Cardiac fibroblast (primary cell): Measurements from ENCODE around the gene RBM15.

ENCODE experiments used
- DNase-seq, 2 donors: peaks; one replicate each; pipeline versions ENCODE4 v3.0.0 to v3.0.0-alpha.2; 2010; ENCODE audit warnings: low read depth in 2 of 2
- H3K4me3 ChIP-seq, 2 donors: replicated peaks in 1 of 2; 1 replicate in 1 of 2; 2 replicates in 1 of 2; pipeline ENCODE4 v1.5.1; 2011; ENCODE audit warnings: low read depth in 2 of 2, low read length in 2 of 2, mild to moderate bottlenecking in 2 of 2, moderate library complexity in 1 of 2
- CTCF ChIP-seq: IDR thresholded peaks from one replicate; pipeline ENCODE4 v1.5.1; 2011; ENCODE audit warnings: low read depth, mild to moderate bottlenecking, low read length, inconsistent platforms

RBM15 gene

DNA sequence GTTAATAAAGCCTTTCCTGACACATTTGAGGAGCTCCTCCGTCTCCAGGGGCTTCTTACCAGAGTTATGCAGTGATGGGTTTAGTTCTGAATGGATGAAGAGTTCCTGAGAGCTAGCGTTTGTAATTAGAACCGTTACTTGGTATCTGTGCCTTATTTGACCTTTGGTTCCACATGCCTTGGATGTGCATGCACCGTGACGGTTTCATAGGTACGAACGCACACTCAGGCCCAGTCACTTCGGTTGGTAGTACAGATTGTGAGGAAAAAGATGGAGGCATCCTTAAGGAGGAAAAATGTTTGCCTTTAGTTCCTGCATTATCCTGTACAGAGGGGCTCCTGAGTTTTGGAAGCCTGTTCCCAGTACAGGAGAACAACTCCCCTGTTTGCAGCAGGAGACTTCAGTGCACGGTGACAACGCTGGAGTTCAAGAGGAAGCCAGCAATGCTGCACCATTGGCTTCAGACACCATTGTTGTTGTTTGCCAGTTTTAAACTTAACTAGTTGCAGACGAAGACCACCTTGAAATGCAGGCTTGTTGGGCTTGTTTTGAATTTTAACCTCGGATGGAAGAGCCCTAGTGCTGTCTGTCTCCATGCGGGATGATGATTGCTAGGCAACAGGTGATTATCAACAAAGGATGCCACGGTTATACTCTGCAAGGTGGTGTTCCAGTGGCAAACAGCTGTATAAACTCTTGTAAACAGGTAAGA lies 8.2 kb downstream of the RBM15 start:
- no peak for TF ChIP-seq CTCF

GRCh38 chr1:110348050-110348449 lies 8.9 kb downstream of the RBM15 start:
- H3K4me3 ChIP-seq: no peak overlapping the region
- no peak for TF ChIP-seq CTCF
- DNase-seq: no peak

More for the DNA sequence above, 8.2 kb downstream of the RBM15 start:
- H3K4me3 ChIP-seq: no peak overlapping the region
- DNase-seq: no peak

GRCh38 chr1:110348771-110349170 lies 9.6 kb downstream of the RBM15 start:
- peak in 1 of 2 donors; percentile 25 for DNase-seq
- no peak overlapping the region for H3K4me3 ChIP-seq
- no peak for TF ChIP-seq CTCF

DNA sequence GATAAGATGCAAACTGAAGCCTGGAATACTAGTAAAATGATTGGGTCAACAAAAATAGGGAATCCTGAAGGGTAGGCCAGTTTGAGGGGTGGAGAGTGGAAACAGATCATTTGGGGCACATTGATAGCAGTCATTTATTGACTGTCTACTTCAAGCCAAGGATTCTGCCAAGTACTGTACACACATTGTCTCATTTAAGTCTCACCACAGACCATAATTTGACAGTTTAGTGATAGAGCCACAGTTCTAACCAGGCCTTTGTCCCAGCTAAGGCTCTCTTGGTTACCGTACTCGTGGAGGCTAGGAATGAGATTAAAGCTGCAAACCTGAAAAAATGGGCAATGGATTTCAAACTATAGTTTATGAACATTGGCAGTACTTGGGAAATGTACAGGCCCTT lies 11.2 kb downstream of the RBM15 start:
- no peak for DNase-seq
- no peak overlapping the region for H3K4me3 ChIP-seq
- TF ChIP-seq CTCF: no peak

DNA sequence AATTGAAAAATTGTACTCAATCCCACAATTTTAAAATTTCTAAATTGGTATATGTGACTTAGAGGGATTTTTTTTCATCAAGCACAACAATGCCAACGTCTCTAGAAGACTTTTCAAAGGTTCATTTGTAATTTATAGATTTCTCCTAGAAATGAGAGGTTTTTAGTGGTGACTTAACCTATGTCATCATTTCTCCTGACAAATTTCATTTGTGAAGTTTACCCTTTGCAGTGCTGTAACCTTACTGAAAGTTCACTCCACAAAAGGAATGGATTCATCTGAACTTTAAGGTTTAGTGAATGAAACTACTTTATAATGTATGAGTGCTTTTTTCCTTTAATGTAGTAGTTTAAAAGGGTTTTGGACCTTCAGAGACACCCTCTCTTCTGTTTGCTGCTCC lies 16.1 kb downstream of the RBM15 start:
- no peak overlapping the region for H3K4me3 ChIP-seq
- DNase-seq: no peak
- no peak for TF ChIP-seq CTCF

DNA sequence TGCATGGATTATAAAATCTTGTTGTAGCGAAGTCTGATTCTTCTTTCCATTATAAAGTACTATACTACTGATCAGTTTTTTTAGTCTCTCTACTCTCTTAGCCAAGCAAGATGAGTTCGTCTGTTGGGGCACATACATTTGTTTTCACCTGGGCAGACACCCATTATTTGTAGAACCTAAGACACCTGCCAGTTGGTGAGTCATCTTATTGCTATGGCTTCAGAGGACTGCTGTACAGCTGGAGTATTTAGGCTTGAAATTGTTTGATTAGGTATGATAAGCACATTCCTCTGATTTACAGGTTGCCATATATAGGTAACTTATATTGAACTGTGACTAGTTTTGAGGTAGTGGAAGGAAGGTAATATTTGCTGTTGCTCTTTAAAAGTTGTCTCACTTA lies 17.2 kb downstream of the RBM15 start:
- no peak overlapping the region for H3K4me3 ChIP-seq

More for the DNA sequence above, 17.2 kb downstream of the RBM15 start:
- no peak for DNase-seq
- no peak for TF ChIP-seq CTCF
